ENCODE data around the gene EBF3.

DNA sequence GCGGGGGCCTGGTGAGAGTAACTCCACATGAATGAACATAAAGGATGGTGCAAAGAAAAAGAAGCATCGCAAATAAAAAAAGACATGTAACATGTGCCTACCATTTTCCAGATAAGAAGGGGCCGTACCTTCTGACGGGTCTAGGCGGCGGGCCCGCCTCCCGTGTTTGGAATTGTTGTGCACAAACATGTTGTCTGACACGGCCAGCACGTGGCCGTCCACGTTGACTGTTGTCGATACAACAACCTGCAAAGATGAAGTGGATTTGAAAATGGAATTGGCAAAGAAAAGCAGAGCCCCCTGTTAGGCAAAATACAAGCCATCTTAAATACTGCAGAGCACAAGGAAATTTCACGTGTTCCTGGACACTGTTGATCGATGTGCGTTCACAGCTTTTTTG lies 90.7 kb downstream of the EBF3 start:
- no peak for TF ChIP-seq POLR2A (IDR thresholded peaks at IDR 0.05; ENCODE audit: borderline replicate concordance, extremely low read depth, insufficient read depth, insufficient read length)
- no peak for TF ChIP-seq RAD21 (IDR thresholded peaks at IDR 0.05; ENCODE audit: low read depth)
- no peak for TF ChIP-seq EZH2 (IDR thresholded peaks at IDR 0.05)
- no peak for TF ChIP-seq CTCF (IDR thresholded peaks at IDR 0.05 in 2 of 3, conservative IDR thresholded peaks at IDR 0.05 in 1 of 3; ENCODE audit: borderline replicate concordance in 1 of 3, insufficient read depth in 1 of 3, low read depth in 2 of 3, low read length in 2 of 3)
- no peak for TF ChIP-seq SP1 (IDR thresholded peaks at IDR 0.05; ENCODE audit: low read depth)
- TF ChIP-seq MAX (IDR thresholded peaks at IDR 0.05) = no peak

Data from HCT116 (cell line).